HG03139 (cell line): ENCODE data around the gene GPR3.
"Not testable (repeated sequence)": the region's sequence is repeated elsewhere in the genome, so short reads cannot be mapped to it uniquely, and the experiment has no call there.

Experiments used
- ATAC-seq: cut with Tn5 transposase; IDR thresholded peaks from one replicate; pipeline ENCODE4 v1.9.1; 2021; ENCODE audit not compliant: unreplicated experiment

Gene GPR3

DNA sequence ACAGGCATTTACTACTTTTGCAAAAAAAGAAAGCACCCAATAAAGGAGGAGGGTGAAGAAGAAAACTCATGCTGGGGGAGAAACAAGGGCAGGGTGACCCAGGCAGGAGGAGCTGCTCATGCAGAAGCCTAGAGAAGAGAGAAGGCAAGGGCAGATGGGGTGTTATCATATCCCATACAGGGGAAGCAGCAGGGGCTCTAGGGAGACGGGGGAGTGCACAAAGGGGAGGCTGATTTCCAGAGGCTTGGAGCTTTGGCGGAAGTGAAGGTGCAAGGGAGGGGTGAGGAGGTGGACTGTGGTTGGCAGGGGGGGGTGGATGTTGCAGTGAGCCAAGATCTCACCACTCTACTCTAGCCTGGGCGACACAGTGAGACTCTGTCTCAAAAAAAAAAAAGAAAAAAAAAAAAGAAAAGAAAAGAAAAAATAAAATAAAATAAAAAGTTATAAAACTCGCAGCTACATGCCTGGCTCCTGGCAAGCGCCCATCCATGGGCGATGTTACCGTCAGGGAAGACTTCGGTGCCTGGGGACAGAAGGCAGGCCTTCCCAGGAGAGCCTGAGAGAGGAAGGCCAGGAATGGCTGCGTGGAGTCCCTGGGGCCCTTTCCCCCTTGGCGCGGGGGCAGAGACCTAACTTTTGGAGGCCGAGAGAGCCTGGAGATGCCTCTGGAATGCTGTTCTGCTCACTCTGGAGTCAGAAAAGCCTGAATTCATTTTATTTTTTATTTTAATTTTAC, 14.5 kb upstream of the GPR3 start:
- no peak for ATAC-seq

DNA sequence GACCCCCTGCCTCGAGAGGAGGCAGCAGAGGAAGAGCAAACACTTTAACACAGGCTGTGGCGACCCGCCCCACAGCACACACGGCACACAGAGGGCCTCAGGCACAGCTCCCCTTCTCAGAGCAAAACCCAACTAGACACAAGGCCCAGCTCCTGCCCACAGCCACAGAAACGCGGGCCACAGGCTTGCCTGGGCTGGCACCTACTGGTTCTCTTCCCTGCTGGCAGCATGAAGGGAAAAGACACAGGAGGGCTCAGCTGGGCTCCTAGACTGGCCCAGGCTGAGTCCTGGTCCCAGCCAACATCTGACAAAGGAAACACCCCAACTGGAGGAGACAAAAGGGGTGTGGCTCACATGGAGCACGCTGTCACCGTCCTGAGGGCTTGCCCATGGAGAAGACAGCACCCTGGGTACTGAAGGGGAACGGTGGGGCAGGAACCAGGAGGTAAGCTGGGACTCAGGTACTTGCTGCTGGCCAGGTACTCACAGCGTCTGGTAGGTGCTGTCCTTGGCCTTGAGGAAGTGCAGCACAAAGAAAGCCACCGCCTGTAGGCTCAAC, 12.8 kb upstream of the GPR3 start:
- ATAC-seq, result no peak

GRCh38 chr1:27380224-27380623, 12.2 kb upstream of the GPR3 start:
- no peak for ATAC-seq

DNA sequence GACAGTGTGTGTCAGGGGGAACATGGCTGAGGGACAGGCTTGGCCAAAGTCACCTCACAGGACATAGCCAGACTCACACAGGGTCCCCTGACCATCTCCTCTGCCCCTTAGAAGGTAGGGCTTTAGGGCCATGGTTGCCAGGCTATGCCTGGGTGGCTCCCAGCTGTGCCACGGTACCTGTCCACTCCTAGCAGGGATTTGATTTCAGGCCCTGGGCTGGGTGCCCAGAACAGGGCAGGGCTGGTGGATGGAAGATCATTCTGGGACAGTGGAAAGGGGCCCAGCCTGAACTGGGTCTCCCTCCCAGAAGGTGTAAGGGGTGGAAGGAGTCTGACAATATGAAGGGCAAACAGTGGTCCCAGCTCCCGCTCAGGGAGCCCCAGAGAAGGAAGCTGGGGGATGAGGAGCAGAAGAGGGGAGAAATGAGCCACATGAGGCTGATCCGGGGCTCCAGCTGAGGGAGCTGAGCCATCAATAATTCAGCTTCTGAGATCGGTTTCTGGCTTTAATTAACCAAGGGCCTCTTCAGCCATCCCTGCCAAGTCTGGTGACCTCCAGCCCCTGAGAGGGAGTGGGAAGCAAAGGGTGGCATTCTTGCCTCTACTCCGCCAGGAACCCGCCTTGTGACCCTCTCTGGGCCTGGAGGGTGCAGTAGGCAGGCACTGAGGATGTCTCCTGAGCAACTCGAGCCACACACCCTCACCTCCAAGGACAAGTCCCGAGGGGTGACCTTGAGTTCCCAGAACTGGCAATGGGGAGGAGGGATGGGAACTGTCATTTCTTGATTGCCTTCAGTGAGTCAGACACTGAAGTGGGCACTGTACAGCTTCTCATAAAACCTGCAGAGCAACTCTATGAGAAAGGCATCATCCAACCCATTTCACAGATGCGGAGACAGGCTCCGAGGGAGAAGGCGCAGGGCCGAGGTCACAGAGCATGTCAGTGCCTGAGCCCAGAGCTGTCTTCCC, 11.4 kb upstream of the GPR3 start:
- no peak for ATAC-seq

- no peak for ATAC-seq
Measured at GRCh38 chr1:27381969-27382762, 10.3 kb upstream of the GPR3 start.

GRCh38 chr1:27383039-27383605, 9.3 kb upstream of the GPR3 start, which contains the start of gene CD164L2:
CD164L2 (minus strand) TSS chr1:27383333; CDS start chr1:27383239, 94 bp downstream.
- no peak for ATAC-seq

DNA sequence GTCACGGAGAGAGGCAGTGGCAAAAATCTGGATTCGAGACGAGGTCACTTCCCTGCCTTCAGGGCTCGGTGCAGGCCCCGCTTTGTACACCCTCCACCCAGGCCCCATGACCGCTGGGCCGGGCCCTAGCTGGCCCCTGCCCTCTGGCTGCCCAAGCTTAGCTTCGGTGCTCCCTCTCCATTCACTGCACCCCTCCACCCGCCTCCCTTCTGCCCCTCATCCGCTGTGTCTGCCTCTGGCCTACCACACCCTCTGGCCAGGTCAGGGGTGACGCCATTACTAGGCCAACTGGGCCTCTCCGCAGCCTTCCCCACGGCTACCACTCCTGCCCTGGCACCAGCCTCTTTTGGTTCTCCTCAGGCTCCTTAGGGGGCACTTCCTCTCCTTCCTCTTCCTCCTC, 8.8 kb upstream of the GPR3 start:
- ATAC-seq, result no peak

GRCh38 chr1:27384797-27385196, 7.6 kb upstream of the GPR3 start:
- not testable (repeated sequence) for ATAC-seq

- ATAC-seq, result no peak
Measured at GRCh38 chr1:27388337-27389005, 4.0 kb upstream of the GPR3 start.

- ATAC-seq, result no peak
Measured at GRCh38 chr1:27391511-27392095, 819 bp upstream of the GPR3 start.

- ATAC-seq, result no peak
Measured at GRCh38 chr1:27392778-27393635, 585 bp downstream of the GPR3 start.

GRCh38 chr1:27393641-27394281, 1.3 kb downstream of the GPR3 start:
- no peak for ATAC-seq

GRCh38 chr1:27394282-27394658, 1.8 kb downstream of the GPR3 start:
- no peak for ATAC-seq

DNA sequence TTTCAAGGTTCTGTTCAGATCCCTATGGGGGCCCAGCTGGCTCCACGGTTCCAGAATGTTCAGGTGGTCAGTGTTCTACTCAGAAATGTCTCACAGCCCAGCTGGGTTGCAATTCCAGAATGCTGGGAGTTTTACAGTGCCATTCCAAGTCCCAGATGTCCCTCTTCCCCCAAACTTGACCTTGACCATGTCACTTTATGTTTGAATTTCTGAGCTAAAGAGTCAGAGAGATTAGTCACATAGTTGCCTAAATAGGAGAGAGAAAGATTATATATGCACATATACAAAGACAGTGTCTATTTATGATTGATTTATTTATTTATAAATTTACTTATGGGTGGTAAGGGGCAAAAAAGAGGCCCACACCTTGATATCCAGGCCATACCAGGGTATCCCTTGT, 2.5 kb downstream of the GPR3 start:
- ATAC-seq, result no peak

DNA sequence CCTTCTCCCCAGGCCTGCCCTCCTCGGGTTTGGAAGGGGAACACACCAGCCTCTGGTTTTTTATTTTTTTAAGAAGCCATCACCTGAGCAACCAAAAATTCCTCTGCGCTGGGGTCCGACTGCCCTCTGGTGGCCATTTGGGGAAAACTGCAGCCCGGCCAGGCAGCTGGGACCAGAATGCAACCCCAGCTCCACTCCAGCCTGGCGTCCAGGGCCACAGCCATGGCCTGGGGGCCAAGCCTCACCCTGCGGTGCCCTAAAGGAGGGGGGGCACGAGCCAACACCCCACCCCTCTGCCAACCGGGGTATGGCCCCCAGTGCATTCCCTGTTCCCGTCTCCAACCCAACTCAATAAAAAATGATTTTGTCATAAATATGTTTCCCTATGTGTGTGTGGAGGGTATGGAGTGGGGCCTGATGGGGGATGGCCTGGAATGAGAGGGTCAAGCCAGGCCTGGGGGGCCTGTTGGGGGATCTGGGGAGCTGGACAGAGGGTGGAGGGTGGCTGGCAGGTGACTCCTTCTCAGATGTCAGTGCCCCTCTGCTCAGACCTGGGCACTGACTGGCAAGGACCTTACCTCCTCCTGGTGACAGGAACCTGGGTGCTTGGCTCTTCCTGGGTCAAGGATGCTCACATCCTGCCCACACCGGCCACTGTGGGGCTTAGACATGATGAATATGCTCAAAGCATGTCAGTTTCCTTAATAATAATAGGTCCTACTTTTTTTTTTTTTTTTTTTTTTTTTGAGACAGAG, 3.2 kb downstream of the GPR3 start:
- no peak for ATAC-seq

- no peak for ATAC-seq
Measured at GRCh38 chr1:27397110-27397509, 4.7 kb downstream of the GPR3 start.

DNA sequence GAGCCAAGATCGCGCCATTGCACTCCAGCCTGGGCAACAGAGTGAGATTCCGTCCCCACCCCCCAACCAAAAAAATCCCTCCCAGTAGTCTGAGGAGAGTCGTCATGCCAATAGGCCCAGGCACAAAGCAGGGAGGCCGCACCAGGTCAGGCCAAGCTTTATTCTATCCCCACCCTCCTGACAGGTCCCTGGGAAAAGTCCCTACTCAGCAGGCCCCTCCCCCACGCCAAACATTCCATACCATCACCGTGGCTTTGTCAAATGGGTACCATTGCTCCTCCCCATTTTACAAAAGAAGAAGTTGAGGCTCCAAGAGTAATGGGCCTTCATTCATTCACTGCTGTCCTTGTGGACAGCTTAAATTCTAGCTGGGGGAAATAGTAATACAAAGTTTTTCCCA, 5.3 kb downstream of the GPR3 start:
- ATAC-seq, result no peak
